Ovary (tissue), 1 donor: Measurements from ENCODE around the gene KCTD16.

Source experiments
- EP300 ChIP-seq: sonication (generic); formaldehyde crosslinking; IDR thresholded peaks from one replicate; pipeline ENCODE4 v1.6.1; 2017; ENCODE audit warnings: antibody characterized with exemption
- POLR2A ChIP-seq: fragments of 450-650 bp; IDR thresholded peaks from one replicate; pipeline ENCODE4 v1.6.1; 2017; ENCODE audit warnings: antibody characterized with exemption, mild to moderate bottlenecking, moderate library complexity

- TF ChIP-seq EP300: no peak
- TF ChIP-seq POLR2A: no peak
Observed at GRCh38 chr5:144485540-144485939, 314.9 kb downstream of the KCTD16 start.
